Fibroblast of the conjunctiva (primary cell): ENCODE data around the gene PRCD.
"Not testable (repeated sequence)": the region's sequence is repeated elsewhere in the genome, so short reads cannot be mapped to it uniquely, and the experiment has no call there.

Source experiments
- DNase-seq: peaks from one replicate; pipeline ENCODE4 v3.0.0-alpha.2; 2010; ENCODE audit warnings: low read depth

The PRCD gene

DNA sequence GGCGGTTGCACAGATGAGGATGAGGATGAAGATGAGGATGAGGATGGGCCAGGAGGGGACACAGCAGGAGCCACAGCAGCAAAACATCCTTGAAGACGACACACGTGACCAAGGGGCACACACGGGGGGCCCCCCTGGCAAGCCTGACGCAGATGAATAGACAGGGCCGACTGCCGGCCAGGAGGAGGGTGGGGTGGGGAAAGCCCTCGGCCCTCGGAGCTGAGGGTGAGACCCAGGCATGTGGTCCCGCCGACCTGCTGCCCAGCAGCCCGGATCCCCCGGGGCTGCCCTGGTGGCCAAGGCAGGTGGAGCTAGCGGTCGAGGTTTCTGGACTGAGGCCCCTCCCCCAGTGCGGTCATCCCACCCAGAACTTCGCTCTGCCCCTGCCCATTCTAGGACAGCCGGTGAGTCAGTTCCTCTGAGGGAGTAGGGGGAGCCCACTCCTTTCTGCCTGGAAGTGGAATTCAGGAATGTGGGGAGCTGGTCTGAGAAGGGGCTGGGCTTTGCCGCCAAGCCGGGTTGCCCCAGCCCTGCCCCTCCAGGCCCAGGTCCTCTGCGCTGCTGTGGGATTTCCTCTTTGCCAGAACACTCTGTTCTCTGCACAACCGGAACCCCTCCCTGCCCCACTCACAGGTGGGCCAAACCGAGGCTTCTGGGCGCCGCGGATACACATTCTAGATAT lies 12.3 kb upstream of the PRCD start:
- DNase-seq = no peak

DNA sequence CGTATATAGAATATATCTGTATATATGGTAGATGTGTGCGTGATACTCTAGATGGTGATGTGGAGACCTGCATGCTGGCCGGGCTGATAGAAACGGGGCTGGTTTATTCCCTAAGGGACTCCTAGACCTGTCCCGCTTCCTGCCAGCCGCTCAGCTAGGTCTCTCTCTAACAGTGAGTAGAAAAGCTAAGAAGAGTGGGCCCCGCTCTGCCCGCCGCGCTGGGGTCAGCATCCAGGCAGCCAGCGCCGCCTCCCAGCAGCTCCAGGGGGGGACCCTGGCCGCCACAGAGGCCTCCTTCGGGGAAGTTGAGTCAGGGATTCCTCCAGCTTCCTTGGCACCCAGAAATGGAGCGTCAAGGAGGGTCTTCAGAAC lies 11.7 kb upstream of the PRCD start:
- DNase-seq = no peak

GRCh38 chr17:76528528-76529223 lies 11.2 kb upstream of the PRCD start:
- no peak for DNase-seq

DNA sequence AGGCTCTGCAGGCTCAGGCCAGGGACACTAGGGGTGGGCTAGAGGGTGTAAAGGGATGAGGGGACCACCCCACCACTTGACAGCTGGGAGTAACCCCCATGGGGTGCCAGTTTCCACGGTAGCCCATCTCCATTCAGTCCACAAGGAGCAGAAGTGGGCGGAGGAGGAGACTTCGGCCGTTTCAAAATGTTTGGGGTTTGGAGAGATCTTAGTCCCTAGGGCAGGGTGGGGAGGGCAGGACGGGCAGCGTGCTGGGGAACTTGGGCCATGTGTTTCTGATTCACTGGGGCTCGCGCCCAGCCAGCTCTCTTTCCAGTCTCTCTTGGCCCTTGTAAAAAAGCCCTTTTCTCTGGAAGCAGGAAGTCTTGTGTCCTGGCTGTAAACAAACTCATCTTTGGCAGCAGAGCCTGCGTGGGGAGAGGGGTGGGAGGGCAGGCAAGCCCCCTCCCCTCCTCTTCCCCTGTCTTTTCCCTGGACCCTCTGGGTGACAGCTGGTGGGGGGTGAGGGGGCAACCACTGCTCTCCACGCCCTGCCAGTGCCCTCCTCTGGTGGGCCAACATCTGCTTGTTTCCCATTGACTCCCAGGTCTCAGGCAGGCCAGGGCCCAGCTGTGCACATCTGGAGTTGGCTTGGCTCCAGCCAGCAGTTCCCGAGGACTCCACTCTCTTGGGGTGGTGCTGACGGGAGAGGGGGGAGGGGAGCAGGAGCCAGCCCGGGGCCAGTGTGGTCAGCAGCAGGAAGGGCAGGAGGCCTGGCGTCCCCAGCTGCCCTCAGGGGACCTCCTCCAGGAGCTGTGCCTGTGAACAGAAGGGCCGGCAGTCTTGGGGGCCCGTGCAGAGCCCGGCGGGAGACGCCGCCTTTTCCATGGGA lies 10.4 kb upstream of the PRCD start:
- peak; percentile 91 for DNase-seq

DNA sequence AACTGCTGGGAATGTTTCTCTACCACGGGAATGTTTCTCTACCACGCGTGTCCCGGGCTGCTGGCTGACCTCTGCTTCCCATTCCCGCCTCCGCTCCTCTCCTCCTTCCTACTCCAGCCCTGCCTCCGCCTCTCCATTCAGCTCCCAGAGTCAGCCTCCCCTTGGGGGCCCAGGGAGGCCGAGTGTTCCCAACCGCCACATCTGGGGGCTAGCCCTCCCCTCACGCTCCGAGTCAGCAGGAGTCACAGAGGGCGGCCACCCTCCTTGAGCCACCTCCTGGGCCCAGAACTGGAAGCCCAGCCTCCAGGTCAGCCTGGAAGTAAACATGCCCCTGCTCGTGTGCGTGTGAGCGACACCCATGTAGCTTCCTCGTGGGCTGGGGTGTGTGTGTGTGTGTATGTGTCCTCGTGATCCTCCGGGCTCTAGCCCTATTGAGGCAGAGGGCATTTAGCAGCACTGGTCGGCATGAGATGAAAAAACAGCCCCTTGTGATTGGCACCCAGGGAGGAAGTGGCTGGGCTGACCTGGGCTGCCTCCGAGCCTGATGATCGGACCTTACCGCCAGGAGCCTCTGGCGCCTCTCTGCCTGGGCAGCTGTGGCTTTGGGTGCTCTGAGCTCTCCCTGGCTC lies 9.6 kb upstream of the PRCD start:
- DNase-seq = no peak

GRCh38 chr17:76530811-76531485 lies 8.9 kb upstream of the PRCD start:
- DNase-seq = no peak

- DNase-seq = no peak
Observed at GRCh38 chr17:76531486-76532038, 8.3 kb upstream of the PRCD start.

GRCh38 chr17:76532072-76532651 lies 7.7 kb upstream of the PRCD start:
- no peak for DNase-seq

DNA sequence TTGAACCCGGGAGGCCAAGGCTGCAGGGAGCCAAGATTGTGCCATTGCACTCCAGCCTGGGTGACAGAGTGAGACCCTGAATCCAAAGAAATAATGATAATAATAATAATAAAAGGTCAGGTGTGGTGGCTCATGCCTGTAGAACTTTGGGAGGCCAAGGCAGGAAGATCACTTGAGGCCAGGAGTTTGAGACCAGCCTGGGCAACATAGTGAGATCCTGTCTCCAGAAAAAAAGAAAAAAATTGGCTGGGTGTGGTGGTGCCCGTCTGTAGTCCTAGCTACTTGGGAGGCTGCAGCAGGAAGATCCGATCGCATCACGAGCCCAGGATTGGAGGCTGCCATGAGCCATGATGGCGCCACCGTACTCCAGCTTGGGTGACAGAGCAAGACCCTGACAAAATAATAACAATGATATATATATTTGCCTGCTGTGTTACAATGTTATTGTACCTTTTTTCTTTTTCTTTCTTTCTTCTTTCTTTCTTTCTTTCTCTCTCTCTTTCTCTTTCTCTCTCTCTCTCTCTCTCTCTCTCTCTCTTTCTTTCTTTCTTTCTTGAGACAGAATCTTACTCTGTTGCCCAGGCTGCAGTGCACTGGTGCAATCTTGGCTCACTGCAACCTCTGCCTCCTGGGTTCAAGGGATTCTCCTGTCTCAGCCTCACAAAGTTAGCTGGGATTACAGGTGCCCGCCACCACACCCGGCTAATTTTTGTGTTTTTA lies 6.0 kb upstream of the PRCD start:
- not testable (repeated sequence) for DNase-seq

- no peak for DNase-seq
Observed at GRCh38 chr17:76534831-76535732, 4.8 kb upstream of the PRCD start.

DNA sequence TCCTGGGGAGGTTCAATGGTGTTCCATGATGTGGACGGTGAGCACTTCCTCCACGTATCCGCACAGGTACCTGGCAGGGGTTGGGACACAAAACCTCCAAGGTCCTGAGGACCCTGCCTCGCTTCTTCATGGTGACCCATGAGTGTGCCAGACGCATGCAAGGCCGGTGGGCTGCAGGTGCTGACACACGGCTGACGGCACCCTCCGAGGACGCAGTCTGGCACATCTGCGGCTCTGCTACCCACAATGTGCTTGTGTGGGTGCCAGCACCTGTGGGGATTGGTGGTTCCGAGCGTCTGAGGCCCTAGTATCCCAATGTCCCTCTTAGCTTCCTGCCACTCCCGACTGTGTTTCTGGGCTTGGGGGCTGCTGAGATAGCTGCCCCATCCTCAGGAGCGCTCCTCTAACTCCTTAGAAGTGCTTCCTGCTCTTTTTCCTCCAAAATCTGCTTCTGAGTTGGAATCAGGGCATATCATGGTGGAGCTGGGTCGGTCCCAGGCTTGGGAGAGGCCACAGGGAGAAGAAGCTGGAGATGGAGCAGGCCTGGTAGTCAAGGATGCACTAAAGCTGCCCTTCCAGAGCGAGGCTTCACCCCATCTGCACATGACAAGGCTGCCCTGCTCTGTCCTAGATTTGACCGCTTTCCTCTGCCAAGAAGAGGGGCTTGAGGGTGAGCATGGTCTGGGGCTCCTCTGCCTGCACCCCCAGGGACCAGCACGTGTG lies 3.9 kb upstream of the PRCD start:
- no peak for DNase-seq

- DNase-seq = no peak
Observed at GRCh38 chr17:76536511-76537287, 3.1 kb upstream of the PRCD start.

- no peak for DNase-seq
Observed at GRCh38 chr17:76537288-76537577, 2.6 kb upstream of the PRCD start.

- no peak for DNase-seq
Observed at GRCh38 chr17:76537578-76538280, 2.1 kb upstream of the PRCD start, which contains the start of gene CYGB. Gene CYGB (minus strand): TSS chr17:76537709. CDS start chr17:76537542, 167 bp downstream.

- DNase-seq = no peak
Observed at GRCh38 chr17:76538281-76538931, 1.4 kb upstream of the PRCD start.

DNA sequence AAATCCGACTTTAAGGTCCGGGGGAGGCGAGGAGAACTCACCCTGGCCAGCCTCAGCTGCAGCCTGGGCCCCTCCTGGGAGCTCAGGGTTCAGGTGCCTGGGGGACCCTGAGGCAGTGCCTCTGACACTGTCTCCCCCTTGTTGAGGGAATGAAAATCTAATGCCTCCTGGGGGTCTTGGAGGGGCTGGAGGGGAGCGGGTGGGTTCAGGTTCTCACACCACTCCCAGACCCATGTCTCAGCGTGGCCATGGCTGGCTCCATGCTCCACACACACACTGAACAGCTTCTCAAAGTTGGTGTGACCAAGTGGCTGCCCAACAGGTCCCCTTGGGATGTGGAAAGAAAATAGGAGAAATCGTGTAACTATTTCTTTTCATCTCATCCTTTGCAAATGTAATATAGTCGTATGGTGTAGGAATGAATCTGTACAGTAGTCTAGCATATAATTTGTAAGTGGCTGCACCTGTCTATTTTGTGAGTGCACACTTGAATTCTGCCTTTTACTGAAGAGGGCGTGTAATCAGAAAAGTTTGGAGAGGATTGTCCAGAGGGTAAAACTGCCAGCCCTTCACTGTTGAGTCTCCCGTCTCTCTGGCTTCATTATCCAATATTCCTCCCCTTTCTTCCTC lies 788 bp upstream of the PRCD start:
- no peak for DNase-seq
